GM13977 (cell line): ENCODE data around the gene FUZ.

Experiments
- DNase-seq: peaks from one replicate; pipeline ENCODE4 v3.0.0; 2012; ENCODE audit warnings: low spot score
- CTCF ChIP-seq: IDR thresholded peaks from 2 replicates; pipeline ENCODE4 v1.5.1; 2012; ENCODE audit warnings: mild to moderate bottlenecking, control low read depth; ENCODE audit not compliant: insufficient read depth; ENCODE audit errors: extremely low read depth, missing control alignments
- in situ Hi-C: fragments of 300-500 bp; cut with MboI; formaldehyde crosslinking; loops from one replicate; pipeline ENCODE4 v1.12.0; 2022; ENCODE audit warnings: low sequenced_read_pairs, low pct_unique_long_range_greater_than_20kb, mixed read lengths, inconsistent platforms; ENCODE audit not compliant: unreplicated experiment

FUZ gene

GRCh38 chr19:49845414-49845813, 32.3 kb upstream of the FUZ start:
- no peak for TF ChIP-seq CTCF
- in situ Hi-C loops: no loop called here
- DNase-seq: no peak

- no peak for TF ChIP-seq CTCF
- in situ Hi-C loops: no loop called here
- no peak for DNase-seq
Observed at GRCh38 chr19:49844138-49845095, 31.3 kb upstream of the FUZ start.

- in situ Hi-C loops: no loop called here
- no peak for TF ChIP-seq CTCF
- no peak for DNase-seq
Observed at GRCh38 chr19:49843265-49843664, 30.2 kb upstream of the FUZ start.

- DNase-seq: no peak
- in situ Hi-C loops: no loop called here
- no peak for TF ChIP-seq CTCF
Observed at GRCh38 chr19:49840736-49841249, 27.7 kb upstream of the FUZ start.

- in situ Hi-C loops: no loop called here
- no peak for DNase-seq
- no peak for TF ChIP-seq CTCF
Observed at GRCh38 chr19:49840321-49840720, 27.2 kb upstream of the FUZ start.

GRCh38 chr19:49839713-49840112, 26.6 kb upstream of the FUZ start:
- DNase-seq: no peak
- in situ Hi-C loops: no loop called here

More at GRCh38 chr19:49839713-49840112, 26.6 kb upstream of the FUZ start:
- no peak for TF ChIP-seq CTCF
